ENCODE measurements around the gene SFT2D2.

SFT2D2 gene

DNA sequence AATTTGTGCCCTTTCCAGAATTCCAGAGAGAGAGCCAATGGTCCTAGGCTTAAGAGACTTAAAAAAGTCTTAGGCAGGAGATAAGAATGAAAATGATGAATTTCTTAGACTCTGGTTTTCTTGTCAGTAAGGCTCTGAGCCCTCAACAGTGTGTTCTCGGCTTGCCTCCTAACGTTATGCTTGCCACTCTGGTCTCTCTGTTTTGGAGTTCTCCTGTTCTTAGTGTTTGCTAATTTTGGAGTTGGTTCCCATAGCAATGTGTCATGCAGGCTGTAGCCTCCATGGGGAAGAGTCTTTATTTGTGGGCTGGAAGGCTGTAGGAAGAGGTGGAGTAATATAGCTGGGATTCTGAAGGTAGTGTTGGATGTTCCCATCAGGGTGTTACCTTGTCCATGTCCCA, 74.8 kb downstream of the SFT2D2 start:
- H3K4me3 ChIP-seq (ENCODE audit: low read length): no peak overlapping the region
- no peak for DNase-seq (ENCODE audit: low read depth)
- TF ChIP-seq, protein P1, sequence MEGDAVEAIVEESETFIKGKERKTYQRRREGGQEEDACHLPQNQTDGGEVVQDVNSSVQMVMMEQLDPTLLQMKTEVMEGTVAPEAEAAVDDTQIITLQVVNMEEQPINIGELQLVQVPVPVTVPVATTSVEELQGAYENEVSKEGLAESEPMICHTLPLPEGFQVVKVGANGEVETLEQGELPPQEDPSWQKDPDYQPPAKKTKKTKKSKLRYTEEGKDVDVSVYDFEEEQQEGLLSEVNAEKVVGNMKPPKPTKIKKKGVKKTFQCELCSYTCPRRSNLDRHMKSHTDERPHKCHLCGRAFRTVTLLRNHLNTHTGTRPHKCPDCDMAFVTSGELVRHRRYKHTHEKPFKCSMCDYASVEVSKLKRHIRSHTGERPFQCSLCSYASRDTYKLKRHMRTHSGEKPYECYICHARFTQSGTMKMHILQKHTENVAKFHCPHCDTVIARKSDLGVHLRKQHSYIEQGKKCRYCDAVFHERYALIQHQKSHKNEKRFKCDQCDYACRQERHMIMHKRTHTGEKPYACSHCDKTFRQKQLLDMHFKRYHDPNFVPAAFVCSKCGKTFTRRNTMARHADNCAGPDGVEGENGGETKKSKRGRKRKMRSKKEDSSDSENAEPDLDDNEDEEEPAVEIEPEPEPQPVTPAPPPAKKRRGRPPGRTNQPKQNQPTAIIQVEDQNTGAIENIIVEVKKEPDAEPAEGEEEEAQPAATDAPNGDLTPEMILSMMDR (IDR thresholded peaks at IDR 0.05; ENCODE audit: insufficient read depth, low read depth, low read length, missing control alignments): no peak

- TF ChIP-seq, protein P1 (IDR thresholded peaks at IDR 0.05; ENCODE audit: insufficient read depth, low read depth, low read length, missing control alignments): no peak
- DNase-seq (ENCODE audit: low read depth): peak; percentile 98
- no peak overlapping the region for H3K4me3 ChIP-seq (ENCODE audit: low read length)
These were observed 76.0 kb downstream of the SFT2D2 start for GRCh38 chr1:168301664-168302320.
